CD4-positive, alpha-beta T cell treated with Interleukin-4 for 1 hour (primary cell): ENCODE data around the gene AAK1.
"Not testable (repeated sequence)": the region's sequence is repeated elsewhere in the genome, so short reads cannot be mapped to it uniquely, and the experiment has no call there.

Source experiments
- DNase-seq, 2 donors: peaks; one replicate each; pipeline ENCODE4 v3.0.0-alpha.2; 2020 to 2022

Gene AAK1

GRCh38 chr2:69659349-69659748 is 15.8 kb upstream of the AAK1 start:
- DNase-seq, result no peak

- no peak for DNase-seq
Measured at GRCh38 chr2:69652206-69652605, 8.7 kb upstream of the AAK1 start.

GRCh38 chr2:69647196-69647595 is 3.7 kb upstream of the AAK1 start:
- not testable (repeated sequence) for DNase-seq

- DNase-seq, result no peak
Measured at GRCh38 chr2:69646714-69647113, 3.2 kb upstream of the AAK1 start.

- peak; percentile 22 to 57 for DNase-seq
Measured at GRCh38 chr2:69645921-69646320, 2.4 kb upstream of the AAK1 start.

GRCh38 chr2:69645031-69645431 is 1.5 kb upstream of the AAK1 start:
- DNase-seq, result peak; percentile 51 to 71

GRCh38 chr2:69644506-69644979 is 1.0 kb upstream of the AAK1 start:
- no peak for DNase-seq

- peak; percentile 48 to 58 for DNase-seq
Measured at GRCh38 chr2:69642709-69643601, 584 bp downstream of the AAK1 start.

- DNase-seq, result no peak
Measured at GRCh38 chr2:69641887-69642708, 1.4 kb downstream of the AAK1 start.

GRCh38 chr2:69641471-69641870 is 2.1 kb downstream of the AAK1 start:
- DNase-seq, result no peak

- no peak for DNase-seq
Measured at GRCh38 chr2:69639266-69639665, 4.3 kb downstream of the AAK1 start.

- DNase-seq, result no peak
Measured at GRCh38 chr2:69638630-69639029, 4.9 kb downstream of the AAK1 start.

GRCh38 chr2:69637923-69638322 is 5.6 kb downstream of the AAK1 start:
- no peak for DNase-seq

- DNase-seq, result no peak
Measured at GRCh38 chr2:69636395-69636794, 7.1 kb downstream of the AAK1 start.

- no peak for DNase-seq
Measured at GRCh38 chr2:69635432-69635831, 8.1 kb downstream of the AAK1 start.

- no peak for DNase-seq
Measured at GRCh38 chr2:69634196-69634821, 9.2 kb downstream of the AAK1 start.

GRCh38 chr2:69631402-69631801 is 12.1 kb downstream of the AAK1 start:
- DNase-seq, result no peak

GRCh38 chr2:69629921-69630608 is 13.5 kb downstream of the AAK1 start:
- no peak for DNase-seq

GRCh38 chr2:69628325-69629021 is 15.1 kb downstream of the AAK1 start:
- peak in 1 of 2 donors; percentile 46 for DNase-seq

- DNase-seq, result no peak
Measured at GRCh38 chr2:69625078-69625795, 18.3 kb downstream of the AAK1 start.

GRCh38 chr2:69624611-69625010 is 18.9 kb downstream of the AAK1 start:
- no peak for DNase-seq
